Measurements from ENCODE around the gene CDC20B. TPM values are rescaled to one million over a fixed set of nuclear protein-coding genes. Genes with fewer than 3 reads are reported as not detected.
"Not testable (repeated sequence)": the region's sequence is repeated elsewhere in the genome, so short reads cannot be mapped to it uniquely, and the experiment has no call there.

Gene CDC20B
- polyA plus RNA-seq, 3 donors: not detected

GRCh38 chr5:55096861-55097260 lies 76.1 kb downstream of the CDC20B start:
- peaks cover 5 to 11% (median 8%) of the 10 kb centered on the region in 3 donors for H3K27me3 Mint-ChIP-seq (ENCODE audit: low read depth in 3 of 3)
- WGBS (ENCODE audit: insufficient coverage): 97% methylated on average over 3 of the region's 6 CpGs
- Histone ChIP-seq H3K9me3 (replicated peaks in 1 of 2; ENCODE audit: control insufficient read depth in 1 of 2, insufficient read depth in 1 of 2, low read length in 2 of 2) (no peaks in the 10 kb centered on the region), H3K4me1 (ENCODE audit: control insufficient read depth in 1 of 2, insufficient read depth in 2 of 2, low read length in 2 of 2) (no peaks in the 10 kb centered on the region), H3K79me2 (ENCODE audit: insufficient read depth, low read length) (no peaks in the 10 kb centered on the region), H3K27me3 (ENCODE audit: control insufficient read depth in 2 of 2, insufficient read depth in 2 of 2, low read length in 2 of 2) (peaks cover 0 to 2% of the 10 kb centered on the region in 2 donors), H4K20me1 (ENCODE audit: insufficient read depth, low read length) (no peaks in the 10 kb centered on the region), H3K27ac (ENCODE audit: low read depth in 1 of 2, low read length in 2 of 2) (no peak overlapping the region), H2AFZ (ENCODE audit: insufficient read depth, low read depth, low read length, poor library complexity, severe bottlenecking) (no peak overlapping the region), H3K4me2 (replicated peaks; ENCODE audit: extremely low read depth, low read length, poor library complexity, severe bottlenecking) (no peak overlapping the region), H3K36me3 (replicated peaks in 1 of 2; ENCODE audit: control insufficient read depth in 1 of 2, insufficient read depth in 2 of 2, low read length in 2 of 2) (no peaks in the 10 kb centered on the region), H3K9ac (ENCODE audit: insufficient read depth, low read length, poor library complexity, severe bottlenecking) (no peak overlapping the region), H3K4me3 (replicated peaks in 1 of 3; ENCODE audit: low read depth in 2 of 3, low read length in 3 of 3) (no peak overlapping the region)
- TF ChIP-seq, protein P1, sequence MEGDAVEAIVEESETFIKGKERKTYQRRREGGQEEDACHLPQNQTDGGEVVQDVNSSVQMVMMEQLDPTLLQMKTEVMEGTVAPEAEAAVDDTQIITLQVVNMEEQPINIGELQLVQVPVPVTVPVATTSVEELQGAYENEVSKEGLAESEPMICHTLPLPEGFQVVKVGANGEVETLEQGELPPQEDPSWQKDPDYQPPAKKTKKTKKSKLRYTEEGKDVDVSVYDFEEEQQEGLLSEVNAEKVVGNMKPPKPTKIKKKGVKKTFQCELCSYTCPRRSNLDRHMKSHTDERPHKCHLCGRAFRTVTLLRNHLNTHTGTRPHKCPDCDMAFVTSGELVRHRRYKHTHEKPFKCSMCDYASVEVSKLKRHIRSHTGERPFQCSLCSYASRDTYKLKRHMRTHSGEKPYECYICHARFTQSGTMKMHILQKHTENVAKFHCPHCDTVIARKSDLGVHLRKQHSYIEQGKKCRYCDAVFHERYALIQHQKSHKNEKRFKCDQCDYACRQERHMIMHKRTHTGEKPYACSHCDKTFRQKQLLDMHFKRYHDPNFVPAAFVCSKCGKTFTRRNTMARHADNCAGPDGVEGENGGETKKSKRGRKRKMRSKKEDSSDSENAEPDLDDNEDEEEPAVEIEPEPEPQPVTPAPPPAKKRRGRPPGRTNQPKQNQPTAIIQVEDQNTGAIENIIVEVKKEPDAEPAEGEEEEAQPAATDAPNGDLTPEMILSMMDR (IDR thresholded peaks at IDR 0.05): no peak
- peaks cover 8% of the 10 kb centered on the region for H3K4me1 Mint-ChIP-seq
- H3K27ac Mint-ChIP-seq: no peak overlapping the region
- no peak for DNase-seq
- peaks cover 0 to 12% (median 5%) of the 10 kb centered on the region in 7 donors for H3K9me3 Mint-ChIP-seq
- H3K36me3 Mint-ChIP-seq: no peaks in the 10 kb centered on the region
- no peak overlapping the region for H3K4me3 Mint-ChIP-seq
- intact Hi-C loops (cut with micrococcal nuclease): no loop called here

DNA sequence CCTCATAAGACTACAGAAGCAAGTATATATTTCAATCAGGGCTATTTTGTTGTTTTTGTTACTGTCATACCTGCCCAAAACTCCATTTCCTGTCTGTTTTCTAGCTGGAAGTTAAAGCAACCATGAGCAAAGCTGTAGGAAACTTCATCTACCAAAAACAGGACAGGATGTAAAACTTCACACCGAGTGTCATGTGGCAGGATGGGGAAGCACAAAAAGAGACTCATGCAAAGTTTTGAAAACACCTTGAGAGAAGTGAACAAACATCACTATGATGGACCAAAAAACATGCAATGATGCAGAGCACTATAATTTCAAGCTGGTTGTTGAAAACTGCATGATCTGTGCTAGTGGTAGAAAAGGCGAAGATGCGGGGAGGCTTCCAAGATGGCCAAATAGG lies 76.8 kb downstream of the CDC20B start:
- H3K4me3 ChIP-seq (replicated peaks in 1 of 3; ENCODE audit: low read depth in 2 of 3, low read length in 3 of 3): no peak overlapping the region
- no peak for DNase-seq
- H3K36me3 ChIP-seq (replicated peaks in 1 of 2; ENCODE audit: control insufficient read depth in 1 of 2, insufficient read depth in 2 of 2, low read length in 2 of 2): no peaks in the 10 kb centered on the region
- H3K9me3 ChIP-seq (replicated peaks in 1 of 2; ENCODE audit: control insufficient read depth in 1 of 2, insufficient read depth in 1 of 2, low read length in 2 of 2): no peaks in the 10 kb centered on the region
- no peaks in the 10 kb centered on the region for H4K20me1 ChIP-seq (ENCODE audit: insufficient read depth, low read length)
- peaks cover 6% of the 10 kb centered on the region for H3K4me1 Mint-ChIP-seq
- peaks cover 0 to 12% (median 5%) of the 10 kb centered on the region in 7 donors for H3K9me3 Mint-ChIP-seq
- TF ChIP-seq, protein P1 (IDR thresholded peaks at IDR 0.05): no peak
- H3K27me3 Mint-ChIP-seq (ENCODE audit: low read depth in 3 of 3): peaks cover 4 to 11% (median 8%) of the 10 kb centered on the region in 3 donors
- 65% methylated on average over 2 of the region's 3 CpGs for WGBS (ENCODE audit: insufficient coverage)
- H3K4me1 ChIP-seq (ENCODE audit: control insufficient read depth in 1 of 2, insufficient read depth in 2 of 2, low read length in 2 of 2): no peaks in the 10 kb centered on the region
- no peaks in the 10 kb centered on the region for H3K79me2 ChIP-seq (ENCODE audit: insufficient read depth, low read length)
- no peak overlapping the region for H3K27ac Mint-ChIP-seq
- H2AFZ ChIP-seq (ENCODE audit: insufficient read depth, low read depth, low read length, poor library complexity, severe bottlenecking): no peak overlapping the region
- no peak overlapping the region for H3K27ac ChIP-seq (ENCODE audit: low read depth in 1 of 2, low read length in 2 of 2)
- H3K27me3 ChIP-seq (ENCODE audit: control insufficient read depth in 2 of 2, insufficient read depth in 2 of 2, low read length in 2 of 2): no peaks in the 10 kb centered on the region
- no peak overlapping the region for H3K4me3 Mint-ChIP-seq
- intact Hi-C loops (cut with micrococcal nuclease): no loop called here
- H3K36me3 Mint-ChIP-seq: no peaks in the 10 kb centered on the region
- no peak overlapping the region for H3K9ac ChIP-seq (ENCODE audit: insufficient read depth, low read length, poor library complexity, severe bottlenecking)
- no peak overlapping the region for H3K4me2 ChIP-seq (replicated peaks; ENCODE audit: extremely low read depth, low read length, poor library complexity, severe bottlenecking)

DNA sequence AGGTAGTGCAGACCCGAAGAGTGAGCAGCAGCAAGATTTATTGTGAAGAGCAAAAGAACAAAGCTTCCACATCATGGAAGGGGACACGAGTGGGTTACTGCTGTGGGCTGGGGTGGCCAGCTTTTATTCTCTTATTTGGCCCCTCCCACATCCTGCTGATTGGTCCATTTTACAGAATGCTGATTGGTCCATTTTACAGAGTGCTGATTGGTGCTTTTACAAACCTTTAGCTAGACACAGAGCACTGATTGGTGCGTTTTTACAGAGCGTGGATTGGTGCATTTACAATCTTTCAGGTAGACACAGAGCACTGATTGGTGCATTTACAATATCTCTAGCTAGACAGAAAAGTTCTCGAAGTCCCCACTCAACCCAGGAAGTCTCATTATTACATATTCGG lies 82.0 kb downstream of the CDC20B start:
- 94% methylated on average over 3 of the region's 6 CpGs for WGBS (ENCODE audit: insufficient coverage)
- H3K4me1 Mint-ChIP-seq; H3K27me3 ChIP-seq (ENCODE audit: control insufficient read depth in 2 of 2, insufficient read depth in 2 of 2, low read length in 2 of 2); H3K27ac Mint-ChIP-seq; H3K36me3 Mint-ChIP-seq; H3K4me3 ChIP-seq (replicated peaks in 1 of 3; ENCODE audit: low read depth in 2 of 3, low read length in 3 of 3); DNase-seq; H4K20me1 ChIP-seq (ENCODE audit: insufficient read depth, low read length); H2AFZ ChIP-seq (ENCODE audit: insufficient read depth, low read depth, low read length, poor library complexity, severe bottlenecking); H3K27ac ChIP-seq (ENCODE audit: low read depth in 1 of 2, low read length in 2 of 2); H3K4me3 Mint-ChIP-seq; H3K4me2 ChIP-seq (replicated peaks; ENCODE audit: extremely low read depth, low read length, poor library complexity, severe bottlenecking); H3K79me2 ChIP-seq (ENCODE audit: insufficient read depth, low read length); H3K4me1 ChIP-seq (ENCODE audit: control insufficient read depth in 1 of 2, insufficient read depth in 2 of 2, low read length in 2 of 2); H3K36me3 ChIP-seq (replicated peaks in 1 of 2; ENCODE audit: control insufficient read depth in 1 of 2, insufficient read depth in 2 of 2, low read length in 2 of 2); intact Hi-C loops (cut with micrococcal nuclease); H3K27me3 Mint-ChIP-seq (ENCODE audit: low read depth in 3 of 3); H3K9ac ChIP-seq (ENCODE audit: insufficient read depth, low read length, poor library complexity, severe bottlenecking); H3K9me3 ChIP-seq (replicated peaks in 1 of 2; ENCODE audit: control insufficient read depth in 1 of 2, insufficient read depth in 1 of 2, low read length in 2 of 2): not testable (repeated sequence)
- H3K9me3 Mint-ChIP-seq: peaks cover 4 to 12% (median 8%) of the 10 kb centered on the region in 7 donors
